RWPE2 (cell line): ENCODE measurements around the gene VAV3.

Experiments used
- ATAC-seq: fragments of 200-7000 bp; cut with Tn5 transposase; 3 replicates; pipeline ENCODE4 v1.9.1; 2021; ENCODE audit warnings: low read depth
- DNase-seq: peaks from one replicate; pipeline ENCODE4 v3.0.0-alpha.2; 2020; ENCODE audit warnings: low spot score
- H3K27ac ChIP-seq: fragments of 450-650 bp; 2 replicates; pipeline ENCODE4 v1.5.1; 2017; ENCODE audit warnings: mild to moderate bottlenecking; ENCODE audit not compliant: poor library complexity, severe bottlenecking
- H3K27me3 ChIP-seq: fragments of 250-450 bp; sonication (Bioruptor Pico); 2 replicates; pipeline ENCODE4 v1.5.1; 2021; ENCODE audit warnings: mild to moderate bottlenecking, moderate library complexity; ENCODE audit not compliant: insufficient read depth, poor library complexity, severe bottlenecking
- H3K36me3 ChIP-seq: fragments of 250-450 bp; sonication (Bioruptor Pico); 2 replicates; pipeline ENCODE4 v1.5.1; 2020; ENCODE audit warnings: low read depth, mild to moderate bottlenecking, moderate library complexity
- H3K4me1 ChIP-seq: fragments of 250-450 bp; sonication (Bioruptor Pico); 2 replicates; pipeline ENCODE4 v1.5.1; 2021; ENCODE audit warnings: mild to moderate bottlenecking, moderate library complexity; ENCODE audit not compliant: insufficient read depth, poor library complexity, severe bottlenecking
- H3K4me3 ChIP-seq: fragments of 250-450 bp; sonication (Bioruptor Pico); 2 replicates; pipeline ENCODE4 v1.5.1; 2021; ENCODE audit warnings: mild to moderate bottlenecking, moderate library complexity; ENCODE audit not compliant: severe bottlenecking
- H3K9me3 ChIP-seq: fragments of 250-450 bp; sonication (Bioruptor Pico); 2 replicates; pipeline ENCODE4 v1.5.1; 2021; ENCODE audit warnings: mild to moderate bottlenecking, moderate library complexity; ENCODE audit not compliant: severe bottlenecking
- TF ChIP-seq, protein P1 (sequence below): fragments of 450-650 bp; IDR thresholded peaks from one replicate; pipeline ENCODE4 v1.5.1; 2017; ENCODE audit warnings: mild to moderate bottlenecking, moderate library complexity; ENCODE audit not compliant: poor library complexity, severe bottlenecking

The VAV3 gene

DNA sequence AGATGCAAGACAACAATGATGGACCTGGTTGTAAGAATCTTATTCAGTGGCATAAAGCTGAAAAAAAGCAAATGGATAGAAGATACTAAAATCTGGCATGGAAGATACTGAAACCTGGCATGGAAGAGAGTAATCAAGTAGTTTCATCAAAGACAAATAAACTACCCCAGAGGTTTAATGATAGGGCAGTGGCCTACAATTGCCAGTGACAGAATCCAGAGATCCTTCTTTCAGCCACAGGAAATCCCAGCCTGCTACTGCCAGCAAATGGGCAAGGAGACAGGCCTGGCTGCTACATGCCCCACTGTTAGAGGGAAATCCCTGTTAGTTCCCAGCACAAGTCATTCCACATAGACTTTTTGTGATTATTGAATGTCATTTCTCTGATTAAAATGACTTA, 409.4 kb downstream of the VAV3 start:
- TF ChIP-seq, protein P1, sequence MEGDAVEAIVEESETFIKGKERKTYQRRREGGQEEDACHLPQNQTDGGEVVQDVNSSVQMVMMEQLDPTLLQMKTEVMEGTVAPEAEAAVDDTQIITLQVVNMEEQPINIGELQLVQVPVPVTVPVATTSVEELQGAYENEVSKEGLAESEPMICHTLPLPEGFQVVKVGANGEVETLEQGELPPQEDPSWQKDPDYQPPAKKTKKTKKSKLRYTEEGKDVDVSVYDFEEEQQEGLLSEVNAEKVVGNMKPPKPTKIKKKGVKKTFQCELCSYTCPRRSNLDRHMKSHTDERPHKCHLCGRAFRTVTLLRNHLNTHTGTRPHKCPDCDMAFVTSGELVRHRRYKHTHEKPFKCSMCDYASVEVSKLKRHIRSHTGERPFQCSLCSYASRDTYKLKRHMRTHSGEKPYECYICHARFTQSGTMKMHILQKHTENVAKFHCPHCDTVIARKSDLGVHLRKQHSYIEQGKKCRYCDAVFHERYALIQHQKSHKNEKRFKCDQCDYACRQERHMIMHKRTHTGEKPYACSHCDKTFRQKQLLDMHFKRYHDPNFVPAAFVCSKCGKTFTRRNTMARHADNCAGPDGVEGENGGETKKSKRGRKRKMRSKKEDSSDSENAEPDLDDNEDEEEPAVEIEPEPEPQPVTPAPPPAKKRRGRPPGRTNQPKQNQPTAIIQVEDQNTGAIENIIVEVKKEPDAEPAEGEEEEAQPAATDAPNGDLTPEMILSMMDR = no peak
- Histone ChIP-seq H3K36me3 (no peaks in the 10 kb centered on the region), H3K27me3 (no peaks in the 10 kb centered on the region), H3K4me3 (no peak overlapping the region), H3K9me3 (no peaks in the 10 kb centered on the region), H3K27ac (no peak overlapping the region), H3K4me1 (no peaks in the 10 kb centered on the region)
- no peak for ATAC-seq
- no peak for DNase-seq

DNA sequence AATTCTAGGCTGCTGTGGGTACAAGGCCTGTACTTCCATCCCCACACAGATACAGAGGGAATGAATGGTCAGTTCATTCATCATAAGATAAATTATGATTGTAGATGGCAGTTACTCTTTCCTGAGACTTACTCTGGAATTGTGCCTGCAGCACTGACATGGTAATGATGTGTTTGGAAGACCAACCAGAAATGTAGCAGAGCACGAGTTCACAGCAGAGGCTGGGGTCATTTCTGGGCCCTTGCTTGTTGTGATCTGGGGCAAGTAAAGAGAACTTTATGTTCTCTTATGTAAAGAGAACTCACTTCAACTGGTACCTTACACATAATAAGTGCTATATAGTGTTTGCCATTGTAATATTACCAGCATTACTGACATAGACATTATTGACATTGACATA, 412.2 kb downstream of the VAV3 start:
- Histone ChIP-seq H3K27ac (no peak overlapping the region), H3K4me1 (peaks cover 2% of the 10 kb centered on the region), H3K9me3 (no peaks in the 10 kb centered on the region), H3K36me3 (no peaks in the 10 kb centered on the region), H3K4me3 (no peak overlapping the region), H3K27me3 (no peaks in the 10 kb centered on the region)
- TF ChIP-seq, protein P1 = no peak
- ATAC-seq = no peak
- DNase-seq = no peak

DNA sequence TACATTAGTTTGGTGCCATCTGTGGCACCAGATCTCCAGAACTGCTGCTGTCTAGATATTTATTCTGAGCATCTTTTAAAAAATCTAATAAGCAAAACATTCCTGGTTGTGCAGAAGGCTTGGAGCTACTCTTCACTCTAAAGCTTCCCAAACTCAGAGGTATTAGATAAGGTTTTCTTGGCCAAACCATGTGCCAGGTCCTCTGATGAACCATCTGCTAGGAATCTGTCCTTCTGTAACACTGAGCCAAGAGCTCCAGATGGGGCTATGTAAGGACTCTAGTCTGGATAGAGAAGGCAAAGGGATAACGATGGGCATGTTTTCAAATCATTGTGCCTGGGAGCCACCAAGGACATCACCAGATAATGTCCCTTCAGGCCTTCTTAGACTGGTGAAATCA, 413.5 kb downstream of the VAV3 start:
- no peak for DNase-seq

DNA sequence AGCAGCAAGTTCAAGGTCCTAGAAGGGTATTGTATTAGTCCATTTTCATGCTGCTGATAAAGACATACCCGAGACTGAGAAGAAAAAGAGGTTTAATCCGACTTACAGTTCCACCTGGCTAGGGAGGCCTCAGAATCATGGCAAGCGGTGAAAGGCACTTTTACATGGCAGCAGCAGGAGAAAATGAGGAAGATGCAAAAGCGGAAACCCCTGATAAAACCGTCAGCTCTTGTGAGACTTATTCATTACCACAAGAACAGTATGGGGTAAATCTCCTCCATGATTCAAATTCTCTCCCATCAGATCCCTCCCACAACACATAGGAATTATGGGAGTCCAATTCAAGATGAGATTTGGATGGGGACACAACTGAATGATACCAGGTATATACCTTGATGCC, 414.6 kb downstream of the VAV3 start:
- no peaks in the 10 kb centered on the region for H3K36me3 ChIP-seq
- H3K27ac ChIP-seq = no peak overlapping the region
- no peaks in the 10 kb centered on the region for H3K27me3 ChIP-seq
- TF ChIP-seq, protein P1 = no peak
- no peak overlapping the region for H3K4me3 ChIP-seq
- no peak for ATAC-seq
- no peaks in the 10 kb centered on the region for H3K9me3 ChIP-seq
- DNase-seq = no peak
- peaks cover 6% of the 10 kb centered on the region for H3K4me1 ChIP-seq

More for the DNA sequence above, 413.5 kb downstream of the VAV3 start:
- Histone ChIP-seq H3K4me1 (peaks cover 6% of the 10 kb centered on the region), H3K36me3 (no peaks in the 10 kb centered on the region), H3K9me3 (no peaks in the 10 kb centered on the region), H3K27ac (no peak overlapping the region), H3K27me3 (no peaks in the 10 kb centered on the region), H3K4me3 (no peak overlapping the region)
- no peak for ATAC-seq
- TF ChIP-seq, protein P1 = no peak

DNA sequence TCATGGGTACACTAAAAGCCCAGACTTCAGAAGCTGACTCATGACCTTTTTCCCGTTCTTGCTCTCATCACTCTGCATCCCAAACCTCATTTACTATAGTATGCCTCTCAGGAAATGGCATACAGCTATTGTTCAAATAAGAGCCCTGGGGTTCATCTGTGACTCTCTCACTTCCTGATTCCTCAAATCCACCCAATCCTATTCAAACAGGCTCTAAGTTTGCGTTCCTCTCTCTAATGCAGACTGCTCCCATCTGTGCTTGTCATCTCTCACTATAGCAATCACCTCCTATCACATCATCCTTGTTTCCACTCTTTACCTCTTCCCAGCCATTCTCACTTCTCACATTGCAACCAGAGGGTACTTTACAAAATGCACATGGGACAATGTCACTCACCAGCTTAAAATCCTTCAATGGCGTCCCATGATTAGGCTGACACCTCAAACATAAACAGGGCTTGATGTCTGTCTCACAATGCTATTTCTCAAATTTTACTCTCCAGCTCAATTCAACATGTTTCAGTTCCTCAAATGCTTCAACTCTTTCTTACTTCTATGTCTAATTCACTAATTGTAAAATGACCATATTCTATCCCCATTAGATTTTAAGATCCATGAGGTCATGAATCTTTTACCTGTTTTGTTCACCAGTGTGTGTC, 415.7 kb downstream of the VAV3 start:
- TF ChIP-seq, protein P1 = no peak
- ATAC-seq (no peak), DNase-seq (no peak)
- Histone ChIP-seq H3K27me3 (no peaks in the 10 kb centered on the region), H3K36me3 (no peaks in the 10 kb centered on the region), H3K4me1 (peaks cover 6% of the 10 kb centered on the region), H3K27ac (no peak overlapping the region), H3K9me3 (no peaks in the 10 kb centered on the region), H3K4me3 (no peak overlapping the region)
